PFSK-1 (cell line): Measurements from ENCODE around the gene B3GNT3.

ENCODE experiments used
- FOXP2 ChIP-seq: optimal IDR thresholded peaks from 2 replicates; pipeline ENCODE3; 2011; ENCODE audit warnings: borderline replicate concordance, control low read depth, inconsistent platforms; ENCODE audit not compliant: insufficient read depth; ENCODE audit errors: extremely low read length, extremely low read depth
- POLR2AphosphoS5 ChIP-seq: IDR thresholded peaks from 2 replicates; pipeline ENCODE4 v1.6.1; 2012; ENCODE audit warnings: low read depth, mild to moderate bottlenecking, control low read depth, low read length, moderate library complexity
- REST ChIP-seq, 2 experiments: IDR thresholded peaks; 2 replicates each; pipeline versions ENCODE4 v1.6.1 to v1.8.0; 2011 to 2012; ENCODE audit warnings: low read depth in 2 of 2, low read length in 2 of 2, control low read depth in 1 of 2, inconsistent platforms in 1 of 2, mild to moderate bottlenecking in 1 of 2, moderate library complexity in 1 of 2; ENCODE audit not compliant: insufficient read depth in 1 of 2
- SIN3A ChIP-seq: IDR thresholded peaks from 2 replicates; pipeline ENCODE4 v1.6.1; 2012; ENCODE audit warnings: mild to moderate bottlenecking, low read length, moderate library complexity, borderline replicate concordance; ENCODE audit not compliant: insufficient read depth
- TAF1 ChIP-seq: IDR thresholded peaks from 2 replicates; pipeline ENCODE4 v1.6.1; 2012; ENCODE audit warnings: low read length, control low read depth, borderline replicate concordance; ENCODE audit not compliant: insufficient read depth

The B3GNT3 gene

GRCh38 chr19:17807731-17808316 is 12.9 kb downstream of the B3GNT3 start:
- no peak for TF ChIP-seq FOXP2
- TF ChIP-seq POLR2AphosphoS5 = no peak

GRCh38 chr19:17811103-17811502 is 16.2 kb downstream of the B3GNT3 start:
- TF ChIP-seq FOXP2 (no peak), SIN3A (no peak)

GRCh38 chr19:17811681-17812080 is 16.7 kb downstream of the B3GNT3 start:
- TF ChIP-seq POLR2AphosphoS5 (no peak), REST (IDR thresholded peaks at IDR 0.05; ENCODE audit: insufficient read depth in 1 of 2, low read depth in 2 of 2, low read length in 2 of 2) (no peak), FOXP2 (no peak), TAF1 (no peak), SIN3A (no peak)

GRCh38 chr19:17812099-17812498 is 17.2 kb downstream of the B3GNT3 start:
- TF ChIP-seq SIN3A (no peak), REST (IDR thresholded peaks at IDR 0.05; ENCODE audit: insufficient read depth in 1 of 2, low read depth in 2 of 2, low read length in 2 of 2) (no peak), FOXP2 (no peak), TAF1 (no peak), POLR2AphosphoS5 (no peak)

GRCh38 chr19:17817668-17818363 is 22.9 kb downstream of the B3GNT3 start:
- TF ChIP-seq TAF1 = no peak
- no peak for TF ChIP-seq FOXP2
- no peak for TF ChIP-seq POLR2AphosphoS5
- no peak for TF ChIP-seq SIN3A
- no peak for TF ChIP-seq REST (IDR thresholded peaks at IDR 0.05; ENCODE audit: insufficient read depth in 1 of 2, low read depth in 2 of 2, low read length in 2 of 2)

GRCh38 chr19:17821190-17821589 is 26.3 kb downstream of the B3GNT3 start, which contains the start of gene INSL3:
INSL3 (minus strand) TSS chr19:17821519; CDS start chr19:17821506, 13 bp downstream.
- TF ChIP-seq POLR2AphosphoS5 (no peak), REST (IDR thresholded peaks at IDR 0.05; ENCODE audit: insufficient read depth in 1 of 2, low read depth in 2 of 2, low read length in 2 of 2) (no peak), FOXP2 (no peak)
